ENCODE results near the gene CER1.

- TF ChIP-seq CEBPB (IDR thresholded peaks at IDR 0.05; ENCODE audit: low read depth, low read length) (no peak), EZH2 (IDR thresholded peaks at IDR 0.05; ENCODE audit: low read depth, low read length, severe bottlenecking) (no peak), RFX5 (IDR thresholded peaks at IDR 0.05; ENCODE audit: borderline replicate concordance, low read depth, low read length) (no peak), JUND (IDR thresholded peaks at IDR 0.05; ENCODE audit: low read length) (no peak), CTCF (IDR thresholded peaks at IDR 0.05; ENCODE audit: control extremely low read depth in 1 of 3, insufficient read depth in 1 of 3, low read depth in 1 of 3, low read length in 3 of 3) (no peak), SIN3A (conservative IDR thresholded peaks at IDR 0.05 in 1 of 2, IDR thresholded peaks at IDR 0.05 in 1 of 2; ENCODE audit: low read depth in 1 of 2, low read length in 2 of 2) (no peak), MAFK (IDR thresholded peaks at IDR 0.05; ENCODE audit: low read depth, low read length) (no peak), EP300 (IDR thresholded peaks at IDR 0.05; ENCODE audit: borderline replicate concordance in 1 of 2, low read depth in 2 of 2, low read length in 2 of 2) (no peak), NRF1 (IDR thresholded peaks at IDR 0.05; ENCODE audit: low read depth, low read length) (no peak), POLR2A (IDR thresholded peaks at IDR 0.05; ENCODE audit: control extremely low read depth in 1 of 2, low read depth in 2 of 2, low read length in 2 of 2) (no peak), TAF1 (IDR thresholded peaks at IDR 0.05; ENCODE audit: low read depth, low read length) (no peak), KDM4A (IDR thresholded peaks at IDR 0.05; ENCODE audit: low read depth, low read length, severe bottlenecking) (no peak), YY1 (IDR thresholded peaks at IDR 0.05; ENCODE audit: low read depth, low read length) (no peak), PHF8 (conservative IDR thresholded peaks at IDR 0.05; ENCODE audit: low read depth, low read length) (no peak)
Measured at GRCh38 chr9:14706530-14707140, 15.9 kb downstream of the CER1 start.
